Gastroesophageal sphincter (tissue), 3 donors: Measurements from ENCODE around the gene NTNG2.

Experiments used
- CTCF ChIP-seq, 4 experiments: fragments of 200-600 bp in 2 of 4; fragments of 450-650 bp in 2 of 4; sonication (generic) in 1 of 4; IDR thresholded peaks; one replicate each; pipeline ENCODE4 v1.5.1; 2017 to 2019; ENCODE audit warnings: antibody characterized with exemption in 4 of 4, mild to moderate bottlenecking in 2 of 4, moderate library complexity in 2 of 4
- EP300 ChIP-seq: sonication (generic); formaldehyde crosslinking; IDR thresholded peaks from one replicate; pipeline ENCODE4 v1.6.1; 2017; ENCODE audit warnings: antibody characterized with exemption, mild to moderate bottlenecking
- POLR2A ChIP-seq, 2 donors: fragments of 450-650 bp; IDR thresholded peaks; one replicate each; pipeline ENCODE4 v1.6.1; 2017; ENCODE audit warnings: antibody characterized with exemption in 2 of 2, mild to moderate bottlenecking in 2 of 2, moderate library complexity in 1 of 2
- POLR2AphosphoS5 ChIP-seq: sonication (generic); formaldehyde crosslinking; IDR thresholded peaks from one replicate; pipeline ENCODE4 v1.6.1; 2017; ENCODE audit warnings: antibody characterized with exemption

- TF ChIP-seq CTCF (IDR thresholded peaks at IDR 0.05) (no peak), POLR2A (IDR thresholded peaks at IDR 0.05) (no peak), POLR2AphosphoS5 (no peak), EP300 (no peak)
Measured at GRCh38 chr9:132231019-132231701, 69.3 kb downstream of the NTNG2 start.
